ENCODE data around the gene KCNG1.

The KCNG1 gene

GRCh38 chr20:51024761-51025160 lies 1.9 kb upstream of the KCNG1 start:
- no peak for TF ChIP-seq ZFX (IDR thresholded peaks at IDR 0.05)
- TF ChIP-seq CTCF (conservative IDR thresholded peaks at IDR 0.05): no peak

GRCh38 chr20:51023617-51024155 lies 779 bp upstream of the KCNG1 start:
- peak overlapping the region; percentile 51 for H3K27ac ChIP-seq
- no peak for TF ChIP-seq ZFX (IDR thresholded peaks at IDR 0.05)
- TF ChIP-seq CTCF (conservative IDR thresholded peaks at IDR 0.05): no peak

More at GRCh38 chr20:51024761-51025160, 1.9 kb upstream of the KCNG1 start:
- H3K27ac ChIP-seq: no peak overlapping the region

GRCh38 chr20:51022227-51022802 lies 592 bp downstream of the KCNG1 start:
- peak overlapping the region; percentile 51 for H3K27ac ChIP-seq
- no peak for TF ChIP-seq CTCF (conservative IDR thresholded peaks at IDR 0.05)
- TF ChIP-seq ZFX (IDR thresholded peaks at IDR 0.05): no peak

GRCh38 chr20:51021067-51022025 lies 1.6 kb downstream of the KCNG1 start:
- no peak for TF ChIP-seq CTCF (conservative IDR thresholded peaks at IDR 0.05)
- TF ChIP-seq ZFX (IDR thresholded peaks at IDR 0.05): no peak
- no peak overlapping the region for H3K27ac ChIP-seq

GRCh38 chr20:51020657-51021056 lies 2.2 kb downstream of the KCNG1 start:
- no peak for TF ChIP-seq ZFX (IDR thresholded peaks at IDR 0.05)
- TF ChIP-seq CTCF (conservative IDR thresholded peaks at IDR 0.05): no peak
- H3K27ac ChIP-seq: no peak overlapping the region

- TF ChIP-seq CTCF (conservative IDR thresholded peaks at IDR 0.05): no peak
- no peak for TF ChIP-seq ZFX (IDR thresholded peaks at IDR 0.05)
- H3K27ac ChIP-seq: no peak overlapping the region
Measured at GRCh38 chr20:51019656-51020592, 3.0 kb downstream of the KCNG1 start.
